HL-60 (cell line): Measurements from ENCODE around the gene KLHL3.
A peak's percentile ranks its signal among the peaks of the same experiment; 100 is the strongest.

ENCODE experiments used
- DNase-seq, 2 experiments: peaks; one replicate each; pipeline ENCODE4 v3.0.0-alpha.2; 2010 to 2020; ENCODE audit warnings: low read depth in 1 of 2, low spot score in 1 of 2
- H3K27ac ChIP-seq: fragments of 250-450 bp; sonication (Bioruptor Pico); replicated peaks from 2 replicates; pipeline ENCODE4 v1.5.1; 2020; ENCODE audit warnings: mild to moderate bottlenecking, moderate library complexity
- H3K27me3 ChIP-seq: fragments of 250-450 bp; sonication (Bioruptor Pico); 2 replicates; pipeline ENCODE4 v1.5.1; 2021; ENCODE audit warnings: mild to moderate bottlenecking, moderate library complexity; ENCODE audit not compliant: insufficient read depth, poor library complexity, severe bottlenecking
- H3K4me3 ChIP-seq: replicated peaks from 2 replicates; pipeline ENCODE4 v1.5.1; 2011; ENCODE audit warnings: mild to moderate bottlenecking, control low read depth, low read length; ENCODE audit not compliant: insufficient read depth
- GABPA ChIP-seq: IDR thresholded peaks from 2 replicates; pipeline ENCODE4 v1.6.1; 2012; ENCODE audit warnings: low read depth
- POLR2AphosphoS5 ChIP-seq: IDR thresholded peaks from 2 replicates; pipeline ENCODE4 v1.6.1; 2012; ENCODE audit warnings: low read depth
- SPI1 ChIP-seq: IDR thresholded peaks from 2 replicates; pipeline ENCODE4 v1.6.1; 2012; ENCODE audit warnings: low read depth, mild to moderate bottlenecking, borderline replicate concordance
- microRNA-seq: library from miRNA; unstranded; fragments of <30 nt; microRNA quantifications from one replicate; pipeline ENCODE4, GENCODE V29; 2018
- TF ChIP-seq, protein P1 (sequence below): IDR thresholded peaks from one replicate; pipeline ENCODE4 v1.5.1; 2011; ENCODE audit warnings: low read length, control low read depth, inconsistent platforms; ENCODE audit not compliant: insufficient read depth
- TF ChIP-seq, protein P2 (sequence below): IDR thresholded peaks from 2 replicates; pipeline ENCODE4 v1.6.1; 2012; ENCODE audit warnings: low read depth; ENCODE audit not compliant: insufficient replicate concordance

KLHL3 gene

GRCh38 chr5:137570070-137570469 lies 165.8 kb downstream of the KLHL3 start:
- no peaks in the 10 kb centered on the region for H3K27me3 ChIP-seq
- TF ChIP-seq, protein P1, sequence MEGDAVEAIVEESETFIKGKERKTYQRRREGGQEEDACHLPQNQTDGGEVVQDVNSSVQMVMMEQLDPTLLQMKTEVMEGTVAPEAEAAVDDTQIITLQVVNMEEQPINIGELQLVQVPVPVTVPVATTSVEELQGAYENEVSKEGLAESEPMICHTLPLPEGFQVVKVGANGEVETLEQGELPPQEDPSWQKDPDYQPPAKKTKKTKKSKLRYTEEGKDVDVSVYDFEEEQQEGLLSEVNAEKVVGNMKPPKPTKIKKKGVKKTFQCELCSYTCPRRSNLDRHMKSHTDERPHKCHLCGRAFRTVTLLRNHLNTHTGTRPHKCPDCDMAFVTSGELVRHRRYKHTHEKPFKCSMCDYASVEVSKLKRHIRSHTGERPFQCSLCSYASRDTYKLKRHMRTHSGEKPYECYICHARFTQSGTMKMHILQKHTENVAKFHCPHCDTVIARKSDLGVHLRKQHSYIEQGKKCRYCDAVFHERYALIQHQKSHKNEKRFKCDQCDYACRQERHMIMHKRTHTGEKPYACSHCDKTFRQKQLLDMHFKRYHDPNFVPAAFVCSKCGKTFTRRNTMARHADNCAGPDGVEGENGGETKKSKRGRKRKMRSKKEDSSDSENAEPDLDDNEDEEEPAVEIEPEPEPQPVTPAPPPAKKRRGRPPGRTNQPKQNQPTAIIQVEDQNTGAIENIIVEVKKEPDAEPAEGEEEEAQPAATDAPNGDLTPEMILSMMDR, result no peak
- TF ChIP-seq POLR2AphosphoS5, result no peak
- TF ChIP-seq, protein P2, sequence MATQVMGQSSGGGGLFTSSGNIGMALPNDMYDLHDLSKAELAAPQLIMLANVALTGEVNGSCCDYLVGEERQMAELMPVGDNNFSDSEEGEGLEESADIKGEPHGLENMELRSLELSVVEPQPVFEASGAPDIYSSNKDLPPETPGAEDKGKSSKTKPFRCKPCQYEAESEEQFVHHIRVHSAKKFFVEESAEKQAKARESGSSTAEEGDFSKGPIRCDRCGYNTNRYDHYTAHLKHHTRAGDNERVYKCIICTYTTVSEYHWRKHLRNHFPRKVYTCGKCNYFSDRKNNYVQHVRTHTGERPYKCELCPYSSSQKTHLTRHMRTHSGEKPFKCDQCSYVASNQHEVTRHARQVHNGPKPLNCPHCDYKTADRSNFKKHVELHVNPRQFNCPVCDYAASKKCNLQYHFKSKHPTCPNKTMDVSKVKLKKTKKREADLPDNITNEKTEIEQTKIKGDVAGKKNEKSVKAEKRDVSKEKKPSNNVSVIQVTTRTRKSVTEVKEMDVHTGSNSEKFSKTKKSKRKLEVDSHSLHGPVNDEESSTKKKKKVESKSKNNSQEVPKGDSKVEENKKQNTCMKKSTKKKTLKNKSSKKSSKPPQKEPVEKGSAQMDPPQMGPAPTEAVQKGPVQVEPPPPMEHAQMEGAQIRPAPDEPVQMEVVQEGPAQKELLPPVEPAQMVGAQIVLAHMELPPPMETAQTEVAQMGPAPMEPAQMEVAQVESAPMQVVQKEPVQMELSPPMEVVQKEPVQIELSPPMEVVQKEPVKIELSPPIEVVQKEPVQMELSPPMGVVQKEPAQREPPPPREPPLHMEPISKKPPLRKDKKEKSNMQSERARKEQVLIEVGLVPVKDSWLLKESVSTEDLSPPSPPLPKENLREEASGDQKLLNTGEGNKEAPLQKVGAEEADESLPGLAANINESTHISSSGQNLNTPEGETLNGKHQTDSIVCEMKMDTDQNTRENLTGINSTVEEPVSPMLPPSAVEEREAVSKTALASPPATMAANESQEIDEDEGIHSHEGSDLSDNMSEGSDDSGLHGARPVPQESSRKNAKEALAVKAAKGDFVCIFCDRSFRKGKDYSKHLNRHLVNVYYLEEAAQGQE, result no peak
- no peak for TF ChIP-seq GABPA
- TF ChIP-seq SPI1, result no peak
- no peak overlapping the region for H3K27ac ChIP-seq
- no peak for DNase-seq
- no peak overlapping the region for H3K4me3 ChIP-seq

Small RNA genes lying within 50 kb of the gene (microRNA-seq; reads per million reads assigned to microRNA genes)
- 54.3 reads per million, percentile 63 among the genes with 10 or more reads in this experiment for gene MIR874
